Measurements from ENCODE around the gene FA2H. TPM values are rescaled to one million over a fixed set of nuclear protein-coding genes. Genes with fewer than 3 reads are reported as not detected.
"Not testable (repeated sequence)": the region's sequence is repeated elsewhere in the genome, so short reads cannot be mapped to it uniquely, and the experiment has no call there.

FA2H gene
- total RNA-seq, 1 donor from 2014 or later, result 2.5 TPM

DNA sequence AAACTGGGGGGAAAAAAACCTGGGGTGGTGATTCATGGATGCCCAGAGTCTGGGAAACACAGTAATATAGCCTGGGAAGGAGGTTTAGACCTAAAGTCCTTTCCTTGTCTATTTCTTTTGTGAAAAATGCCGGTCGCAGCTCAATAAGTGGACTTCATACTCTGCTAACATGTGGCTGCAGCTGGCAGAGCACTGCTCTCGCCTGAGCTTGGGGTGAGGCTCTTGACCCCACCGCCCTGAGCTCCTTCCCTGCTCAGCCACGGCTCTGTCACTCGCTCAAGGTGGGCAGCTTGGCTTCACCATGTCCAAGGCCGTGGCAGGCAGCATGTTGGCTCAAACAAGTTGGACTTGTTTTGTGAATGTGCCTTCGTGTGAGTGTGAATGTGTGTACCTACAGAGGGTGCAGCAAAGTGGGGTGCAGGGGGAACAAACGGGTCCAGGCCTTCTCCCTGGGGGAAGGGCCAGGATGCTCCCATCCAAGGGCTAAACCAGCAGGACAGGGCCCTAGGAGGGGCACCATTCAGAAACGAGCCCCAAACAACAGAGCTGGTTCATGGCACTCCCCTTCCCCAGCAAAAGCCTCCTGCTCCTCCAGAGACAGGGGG lies 4.9 kb downstream of the FA2H start:
- H3K27ac ChIP-seq, result no peak overlapping the region
- no peaks in the 10 kb centered on the region for H3K36me3 ChIP-seq
- H3K27me3 ChIP-seq (ENCODE audit: low read depth), result peaks cover 28% of the 10 kb centered on the region
- DNase-seq, result no peak
- no peak for ATAC-seq
- TF ChIP-seq CTCF (IDR thresholded peaks at IDR 0.05), result no peak
- H3K9me3 ChIP-seq, result no peaks in the 10 kb centered on the region
- intact Hi-C loops (cut with DNase I), result no loop called here
- no peak overlapping the region for H3K4me3 ChIP-seq
- H3K4me1 ChIP-seq, result peaks cover 8% of the 10 kb centered on the region

- intact Hi-C loops (cut with DNase I), result no loop called here
- no peak overlapping the region for H3K4me3 ChIP-seq
- TF ChIP-seq CTCF (IDR thresholded peaks at IDR 0.05), result no peak
- DNase-seq (no peak), ATAC-seq (no peak)
- H3K4me1 ChIP-seq, result no peaks in the 10 kb centered on the region
- H3K27me3 ChIP-seq (ENCODE audit: low read depth), result peaks cover 15% of the 10 kb centered on the region
- no peaks in the 10 kb centered on the region for H3K36me3 ChIP-seq
- no peak overlapping the region for H3K27ac ChIP-seq
- no peaks in the 10 kb centered on the region for H3K9me3 ChIP-seq
Measured at GRCh38 chr16:74768239-74768638, 6.4 kb downstream of the FA2H start.

- DNase-seq (no peak), ATAC-seq (no peak)
- Histone ChIP-seq H3K27ac (no peak overlapping the region), H3K4me3 (no peak overlapping the region), H3K36me3 (no peaks in the 10 kb centered on the region), H3K9me3 (no peaks in the 10 kb centered on the region), H3K4me1 (no peaks in the 10 kb centered on the region), H3K27me3 (ENCODE audit: low read depth) (peaks cover 11% of the 10 kb centered on the region)
- intact Hi-C loops (cut with DNase I), result no loop called here
- TF ChIP-seq CTCF (IDR thresholded peaks at IDR 0.05), result no peak
Measured at GRCh38 chr16:74767749-74768148, 6.9 kb downstream of the FA2H start.

DNA sequence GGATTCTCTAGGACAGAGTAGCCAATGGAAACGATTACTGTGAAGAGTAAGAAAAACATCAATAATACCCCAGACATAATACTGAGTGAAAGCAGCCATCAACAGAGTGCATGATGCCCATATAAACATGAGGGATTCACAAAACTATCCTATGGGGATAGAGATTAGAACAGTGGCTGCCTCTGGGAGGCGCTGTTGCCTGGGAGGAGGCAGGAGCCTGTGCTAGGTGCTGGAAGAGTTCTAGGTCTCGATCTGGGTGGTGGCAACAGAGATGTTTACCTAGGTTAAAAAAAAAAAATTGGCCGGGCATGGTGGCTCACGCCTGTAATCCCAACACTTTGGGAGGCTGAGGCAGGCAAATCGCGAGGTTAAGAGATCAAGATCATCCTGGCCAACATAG lies 7.9 kb downstream of the FA2H start:
- no peak for DNase-seq
- no peaks in the 10 kb centered on the region for H3K36me3 ChIP-seq

GRCh38 chr16:74764184-74764583 lies 10.4 kb downstream of the FA2H start:
- H3K4me3 ChIP-seq; ATAC-seq; H3K36me3 ChIP-seq; intact Hi-C loops (cut with DNase I); H3K9me3 ChIP-seq; H3K27ac ChIP-seq; H3K4me1 ChIP-seq; H3K27me3 ChIP-seq (ENCODE audit: low read depth); DNase-seq: not testable (repeated sequence)

More for the DNA sequence above, 7.9 kb downstream of the FA2H start:
- Histone ChIP-seq H3K27ac (no peak overlapping the region), H3K27me3 (ENCODE audit: low read depth) (peaks cover 5% of the 10 kb centered on the region), H3K4me3 (no peak overlapping the region), H3K9me3 (no peaks in the 10 kb centered on the region), H3K4me1 (no peaks in the 10 kb centered on the region)
- intact Hi-C loops (cut with DNase I), result no loop called here
- ATAC-seq, result no peak
- no peak for TF ChIP-seq CTCF (IDR thresholded peaks at IDR 0.05)

DNA sequence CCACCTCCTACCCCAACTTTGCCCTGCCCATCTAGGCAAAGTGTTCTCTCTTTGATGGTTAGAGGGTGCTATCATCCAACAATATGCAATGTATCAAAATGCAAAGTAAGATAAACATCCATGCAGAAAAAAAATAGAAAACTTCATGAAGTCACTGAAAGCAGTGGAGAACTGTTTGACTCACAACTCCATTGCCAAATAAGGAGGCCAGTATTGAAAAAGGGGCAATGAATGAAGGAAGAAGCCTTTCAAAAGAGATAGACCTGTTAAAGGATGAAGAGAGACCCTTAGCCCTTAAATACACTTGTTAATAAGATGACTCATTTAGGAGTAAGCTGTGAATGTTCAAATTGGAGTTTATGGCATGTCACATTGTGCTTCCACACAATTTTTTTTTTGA lies 13.0 kb downstream of the FA2H start:
- Histone ChIP-seq H3K36me3 (no peaks in the 10 kb centered on the region), H3K4me3 (no peak overlapping the region), H3K27me3 (ENCODE audit: low read depth) (peaks cover 5% of the 10 kb centered on the region), H3K27ac (no peak overlapping the region), H3K4me1 (no peaks in the 10 kb centered on the region), H3K9me3 (no peaks in the 10 kb centered on the region)
- intact Hi-C loops (cut with DNase I), result no loop called here
- no peak for TF ChIP-seq CTCF (IDR thresholded peaks at IDR 0.05)
- ATAC-seq (no peak), DNase-seq (no peak)

All from lower lobe of right lung (tissue), 2 donors.